Middle frontal gyrus (tissue), 1 donor: ENCODE results near the gene C9orf78.
A peak's percentile ranks its signal among the peaks of the same experiment; 100 is the strongest.

Source experiments
- DNase-seq: peaks from one replicate; pipeline ENCODE4 v3.0.0-alpha.2; 2015; ENCODE audit warnings: low spot score; ENCODE audit errors: extremely low spot score

The C9orf78 gene

DNA sequence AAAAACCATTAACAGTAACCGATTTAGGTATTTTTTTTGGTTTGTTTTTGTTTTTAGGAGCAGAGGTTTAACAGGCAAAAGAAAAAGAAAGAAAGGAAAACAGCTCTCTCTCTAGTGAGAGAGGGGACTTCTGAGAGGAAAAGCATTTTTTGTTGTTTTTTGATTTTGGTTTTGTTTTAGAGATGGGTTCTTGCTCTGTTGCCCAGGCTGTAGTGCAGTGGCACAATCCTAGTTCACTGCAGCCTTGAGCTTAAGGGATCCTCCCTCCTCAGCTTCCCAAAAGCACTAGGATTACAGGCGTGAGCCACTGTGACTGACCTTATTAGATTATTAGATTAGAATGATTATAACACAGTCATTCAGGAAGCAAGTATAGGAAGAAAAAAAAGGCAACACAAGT lies 10.3 kb upstream of the C9orf78 start:
- DNase-seq: no peak

DNA sequence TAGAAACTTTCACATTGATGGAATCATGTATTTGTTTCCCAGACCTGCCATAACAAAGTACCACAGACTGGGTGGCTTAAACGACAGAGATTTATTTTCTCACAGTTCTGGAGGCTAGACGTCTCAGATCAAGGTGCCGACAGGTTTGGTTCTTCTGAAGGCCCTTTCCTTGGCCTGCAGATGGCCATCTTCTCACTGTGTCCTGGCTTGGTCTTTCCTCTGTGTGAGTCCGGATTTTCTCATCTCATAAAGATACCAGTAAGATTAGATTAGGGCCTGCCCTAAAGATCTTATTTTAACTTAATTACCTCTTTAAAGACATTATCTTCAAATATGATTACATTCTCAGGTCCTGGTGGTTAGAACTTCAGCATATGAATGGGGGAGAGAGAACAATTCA lies 6.0 kb upstream of the C9orf78 start:
- DNase-seq: no peak

GRCh38 chr9:129840034-129840433 lies 5.0 kb upstream of the C9orf78 start:
- DNase-seq: no peak

DNA sequence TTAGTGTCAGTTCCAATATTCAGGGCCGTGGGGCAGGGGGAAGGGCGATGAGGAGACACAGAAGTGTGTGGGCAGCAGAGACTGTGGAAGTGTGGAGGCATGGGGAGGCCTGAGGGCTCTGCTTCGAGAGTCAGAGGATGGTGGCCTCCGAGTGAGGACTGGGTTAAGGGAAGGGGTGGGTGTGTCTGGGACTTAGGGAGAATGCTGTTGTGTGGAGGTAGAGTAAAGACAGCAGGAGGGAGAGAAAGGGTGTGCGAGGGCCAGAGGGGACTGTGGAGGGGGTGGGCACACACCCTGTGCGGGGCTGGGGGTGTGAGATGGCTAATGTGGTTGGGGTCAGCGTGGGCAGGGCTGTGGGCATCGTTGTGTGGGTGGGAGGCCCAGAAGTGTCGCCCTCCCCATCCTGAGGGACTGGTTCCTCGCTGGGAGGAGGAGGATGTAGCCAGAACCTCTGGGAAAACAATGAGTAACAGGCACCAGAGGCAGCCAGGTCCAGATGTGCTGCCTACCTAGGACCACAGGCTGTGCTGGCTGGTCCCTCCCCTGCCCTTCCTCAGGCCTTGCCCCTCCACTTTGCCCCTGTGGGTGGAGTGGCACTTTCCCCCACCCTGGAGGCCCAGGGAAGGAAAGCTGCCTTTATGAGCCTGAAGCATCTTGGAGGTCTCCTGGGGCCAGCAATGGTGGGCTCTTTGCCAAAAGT lies 4.4 kb upstream of the C9orf78 start:
- no peak for DNase-seq

DNA sequence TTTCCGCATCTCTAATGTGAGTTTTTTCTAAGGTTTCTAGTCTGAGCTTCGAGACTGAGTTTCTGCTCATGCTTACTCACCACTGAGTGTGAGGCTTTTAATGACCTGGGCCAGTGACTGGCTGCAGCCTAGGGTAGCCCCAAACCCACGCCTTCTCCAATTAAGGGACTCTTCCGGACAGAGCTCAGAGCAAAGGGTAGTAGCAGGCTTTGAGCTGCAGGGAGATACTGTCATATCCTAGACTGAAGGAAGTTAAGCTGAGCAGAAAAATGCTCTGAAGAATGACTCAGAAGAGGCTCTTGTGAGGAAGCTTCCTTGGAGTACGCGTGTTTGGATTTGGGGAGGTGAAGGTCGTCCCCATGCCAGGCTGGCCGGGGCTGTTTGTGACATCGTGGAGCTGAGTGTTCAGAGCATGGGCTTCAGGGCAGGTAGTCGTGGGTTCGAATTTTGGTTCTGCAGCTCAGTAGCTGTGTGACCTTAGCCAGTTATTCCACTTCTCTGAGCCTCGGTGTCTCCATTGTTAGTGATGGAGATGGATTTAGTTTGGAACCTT lies 3.7 kb upstream of the C9orf78 start:
- DNase-seq: no peak

GRCh38 chr9:129836311-129837007 lies 1.4 kb upstream of the C9orf78 start:
- DNase-seq: no peak

DNA sequence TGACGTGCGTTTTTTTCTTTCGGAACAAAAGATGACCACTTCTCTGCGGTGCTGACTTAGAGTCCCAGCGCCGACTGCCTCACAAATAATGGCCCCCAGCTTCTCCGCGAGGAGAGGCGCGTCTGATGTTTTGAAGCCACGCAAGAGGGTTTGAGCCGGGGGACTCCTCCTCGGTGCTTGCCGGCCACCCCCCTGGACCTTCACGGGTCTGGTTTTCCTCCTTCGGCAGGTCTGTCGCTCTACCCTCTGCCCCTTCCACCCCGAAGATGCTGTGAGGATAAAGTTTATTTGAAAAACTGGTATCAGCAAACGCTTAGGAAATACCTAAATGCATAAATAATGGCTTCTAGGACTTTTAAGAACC lies 767 bp upstream of the C9orf78 start:
- no peak for DNase-seq

DNA sequence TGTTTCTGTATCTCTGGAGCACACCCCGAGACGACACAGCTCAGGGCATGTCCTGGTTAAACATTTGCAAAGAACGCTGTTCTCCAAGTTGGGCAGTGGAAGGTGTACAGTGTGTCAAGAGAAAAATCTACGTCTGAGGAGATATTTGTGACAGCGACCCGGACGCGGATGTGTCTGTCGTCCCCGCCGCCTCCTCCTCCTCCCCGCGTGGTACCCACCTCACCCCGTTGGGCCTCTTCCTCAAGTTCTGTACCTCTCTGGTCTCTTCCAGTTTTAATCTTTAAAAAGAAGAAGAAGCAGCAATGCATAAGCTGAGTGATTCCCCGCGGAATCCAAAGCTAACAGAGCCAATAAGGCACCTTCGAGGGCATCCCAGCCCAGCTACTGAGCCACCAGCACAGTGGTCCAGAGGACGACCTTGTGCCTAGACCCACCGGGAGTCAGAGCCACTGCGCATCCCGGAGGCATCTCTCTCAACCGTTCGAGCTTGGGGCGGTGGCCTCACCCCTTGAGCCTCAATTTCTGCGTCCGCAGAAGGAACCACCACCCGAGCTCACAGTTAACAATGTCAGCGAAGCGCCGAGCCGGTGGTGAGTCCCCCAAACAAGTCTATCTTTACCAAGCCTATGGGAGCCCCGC lies 467 bp downstream of the C9orf78 start:
- no peak for DNase-seq

DNA sequence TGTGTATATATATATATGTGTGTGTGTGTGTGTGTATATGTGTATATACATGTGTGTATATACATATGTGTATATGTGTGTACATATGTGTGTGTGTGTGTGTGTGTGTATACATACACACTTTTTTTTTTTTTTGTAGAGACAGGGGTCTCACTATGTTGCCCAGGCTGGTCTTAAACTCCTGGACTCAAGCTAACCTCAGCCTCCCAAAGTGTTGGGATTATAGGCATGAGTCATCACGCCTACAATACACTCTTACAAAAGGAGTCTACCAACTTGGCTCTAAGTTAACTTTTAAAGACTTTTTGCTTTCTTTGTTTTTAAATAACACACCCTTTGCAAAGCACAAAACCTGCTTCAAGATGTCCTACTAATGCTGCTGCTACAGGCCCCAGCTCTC lies 2.1 kb downstream of the C9orf78 start:
- DNase-seq: no peak

DNA sequence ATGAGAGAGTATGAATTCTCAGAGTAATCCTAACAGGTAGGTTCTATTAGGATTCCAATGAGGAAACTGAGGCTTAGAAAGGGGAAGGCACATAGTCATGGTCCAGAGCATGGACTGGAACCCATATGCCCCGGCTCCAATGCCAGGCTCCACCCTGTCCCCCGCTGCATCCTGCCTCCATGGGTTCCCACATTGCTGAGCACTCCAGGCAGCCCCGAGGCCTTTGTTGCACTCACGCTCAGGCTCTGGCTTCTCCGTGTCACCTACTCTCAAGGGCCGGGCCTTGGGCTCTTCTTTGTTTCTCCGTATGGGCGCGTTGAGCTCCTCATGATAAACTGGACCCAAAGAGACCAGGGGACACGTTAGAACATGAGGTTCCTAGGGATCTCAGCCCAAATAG lies 6.1 kb downstream of the C9orf78 start:
- DNase-seq: no peak

- DNase-seq: no peak
These were observed 7.0 kb downstream of the C9orf78 start for GRCh38 chr9:129828051-129828450.

DNA sequence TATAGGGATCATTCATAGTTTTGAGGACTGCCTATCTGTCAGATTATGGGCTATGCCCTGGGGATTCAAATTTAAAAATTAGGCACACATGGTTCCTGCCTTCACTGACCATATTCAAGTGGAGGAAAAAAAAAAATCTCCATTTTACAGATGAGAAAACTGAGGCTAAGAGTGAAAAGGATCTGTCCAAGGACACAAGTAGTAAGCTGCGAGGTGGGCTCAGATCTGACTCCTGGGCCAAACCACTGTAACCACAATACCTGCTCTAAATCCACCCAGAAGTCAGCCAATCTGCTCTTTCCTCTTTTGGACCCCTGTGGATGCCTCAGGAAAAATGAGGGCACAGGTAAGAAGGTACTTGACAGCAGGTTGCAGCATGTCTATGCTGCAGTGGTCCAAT lies 8.3 kb downstream of the C9orf78 start:
- DNase-seq: no peak

GRCh38 chr9:129826344-129826743 lies 8.7 kb downstream of the C9orf78 start:
- no peak for DNase-seq

- DNase-seq: peak; percentile 89
These were observed 11.0 kb downstream of the C9orf78 start, which contains the start of gene TOR1A for GRCh38 chr9:129823935-129824601. TOR1A (minus strand) TSS chr9:129824136; CDS start chr9:129824085, 51 bp downstream.

DNA sequence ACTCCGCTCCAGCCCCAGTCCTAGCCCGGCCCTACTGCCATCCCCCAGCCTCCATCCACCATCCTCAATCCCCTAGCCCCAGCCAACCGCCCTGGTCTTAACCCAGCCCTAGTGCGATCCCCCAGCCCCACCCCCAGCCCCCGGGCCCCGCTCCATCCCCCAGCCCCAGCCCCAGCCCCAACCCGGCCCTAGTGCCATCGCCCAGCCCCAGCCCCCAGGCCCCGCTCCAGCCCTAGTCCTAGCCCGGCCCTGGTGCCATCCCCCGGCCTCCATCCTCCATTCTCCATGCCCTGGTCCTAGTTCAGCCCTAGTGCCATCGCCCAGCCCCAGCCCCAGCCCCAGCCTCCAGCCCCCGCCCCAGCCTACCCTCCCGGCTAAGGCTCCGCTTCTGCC lies 11.5 kb downstream of the C9orf78 start:
- no peak for DNase-seq

- no peak for DNase-seq
These were observed 12.1 kb downstream of the C9orf78 start for GRCh38 chr9:129822898-129823541.

GRCh38 chr9:129816501-129817435 lies 18.3 kb downstream of the C9orf78 start:
- DNase-seq: no peak

DNA sequence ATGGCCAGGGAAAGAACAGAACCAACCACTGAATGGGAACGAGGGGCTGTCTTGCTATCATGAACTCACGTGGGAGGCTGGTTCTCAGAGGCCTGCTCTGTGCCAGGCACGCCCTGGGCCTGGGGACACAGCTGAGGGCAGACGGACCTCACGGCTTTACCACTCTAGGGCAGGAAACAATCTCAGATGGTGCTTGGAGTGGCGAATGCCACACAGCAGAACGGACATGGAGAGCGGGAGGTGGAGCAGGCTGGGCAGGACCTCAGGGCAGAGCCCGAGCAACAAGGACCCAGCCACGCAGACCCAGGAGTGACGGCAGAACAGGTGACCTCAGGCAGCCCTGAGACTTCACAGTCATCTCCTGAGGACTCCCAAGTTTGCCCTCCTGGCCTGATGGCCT lies 19.8 kb downstream of the C9orf78 start:
- no peak for DNase-seq

DNA sequence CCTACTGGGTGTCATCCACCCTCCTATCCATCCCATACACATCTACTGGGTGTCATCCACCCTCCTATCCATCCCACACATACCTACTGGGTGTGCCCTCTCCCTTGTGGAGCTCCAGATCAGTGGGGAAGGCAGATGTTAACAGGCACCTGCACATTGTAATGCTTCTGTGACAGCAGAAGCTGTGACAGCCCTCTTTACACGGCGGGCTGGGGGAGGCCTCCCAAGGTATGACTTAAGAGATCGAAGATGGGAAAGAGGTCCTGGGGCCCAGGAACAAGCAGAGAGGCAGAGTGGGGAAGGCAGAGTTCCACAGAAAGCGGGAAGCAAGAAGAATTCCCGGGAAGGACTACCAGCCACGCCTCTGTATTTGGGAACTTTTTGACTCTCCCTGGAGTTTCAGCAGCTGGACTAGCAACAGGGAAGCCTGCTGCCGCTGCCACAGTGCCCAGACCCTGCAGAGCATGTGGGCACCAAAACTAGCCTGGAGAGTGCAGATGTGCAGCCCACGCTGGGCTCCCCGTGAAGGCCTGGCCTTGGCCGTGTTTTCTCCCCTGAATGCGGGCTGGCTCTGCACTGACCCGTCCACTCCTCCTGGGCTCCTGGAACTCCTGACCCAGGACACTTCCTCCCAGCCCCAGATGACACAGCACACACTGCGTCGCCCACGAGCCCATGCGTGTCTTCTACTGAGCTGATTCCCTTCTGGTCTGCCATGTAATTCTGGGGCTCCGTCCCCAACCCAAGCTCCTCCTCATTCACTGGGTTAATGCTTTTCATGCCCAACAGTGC lies 20.4 kb downstream of the C9orf78 start:
- no peak for DNase-seq
